Keratinocyte (primary cell): ENCODE results near the gene BPTF. TPM values are rescaled to one million over a fixed set of nuclear protein-coding genes. Genes with fewer than 3 reads are reported as not detected.

ENCODE experiments used
- DNase-seq: peaks from one replicate; pipeline ENCODE4 v3.0.0-alpha.2; 2011; ENCODE audit warnings: low read depth, missing footprints, low spot score
- FAIRE-seq: peaks from 2 replicates; lab custom pipeline; 2011; peaks lifted over from hg19 to GRCh38; lab: Jason Lieb, UNC
- H2AFZ ChIP-seq: 2 replicates; pipeline ENCODE4 v1.6.0; 2012; ENCODE audit warnings: low read length, control low read depth, inconsistent platforms; ENCODE audit not compliant: control insufficient read depth
- H3K27ac ChIP-seq: 2 replicates; pipeline ENCODE4 v1.5.1; 2011; ENCODE audit warnings: low read length; ENCODE audit not compliant: control insufficient read depth, insufficient read depth
- H3K27me3 ChIP-seq: 3 replicates; pipeline ENCODE4 v1.6.0; 2011; ENCODE audit warnings: low read length; ENCODE audit not compliant: control insufficient read depth, insufficient read depth; ENCODE audit errors: extremely low read depth
- H3K36me3 ChIP-seq, 2 experiments: 2 replicates in 1 of 2; 3 replicates in 1 of 2; pipeline ENCODE4 v1.5.1; 2011; ENCODE audit warnings: low read length in 2 of 2, mild to moderate bottlenecking in 1 of 2; ENCODE audit not compliant: control insufficient read depth in 2 of 2, insufficient read depth in 2 of 2; ENCODE audit errors: extremely low read depth in 1 of 2
- H3K4me1 ChIP-seq: 3 replicates; pipeline ENCODE4 v1.5.1; 2011; ENCODE audit warnings: low read length; ENCODE audit not compliant: control insufficient read depth, insufficient read depth; ENCODE audit errors: extremely low read depth
- H3K4me2 ChIP-seq: 3 replicates; pipeline ENCODE4 v1.6.0; 2011; ENCODE audit warnings: low read depth, low read length; ENCODE audit not compliant: control insufficient read depth, insufficient read depth; ENCODE audit errors: extremely low read depth
- H3K4me3 ChIP-seq, 3 experiments: fragments of 200-600 bp in 1 of 3; sonication (generic) in 1 of 3; 2 replicates in 2 of 3; 3 replicates in 1 of 3; pipeline ENCODE4 v1.5.1; 2011 to 2016; ENCODE audit warnings: low read length in 3 of 3, mild to moderate bottlenecking in 3 of 3, control low read depth in 2 of 3, inconsistent platforms in 1 of 3, low read depth in 1 of 3, mixed read lengths in 1 of 3, mixed run types in 1 of 3, moderate library complexity in 1 of 3; ENCODE audit not compliant: control insufficient read depth in 2 of 3, insufficient read depth in 2 of 3; ENCODE audit errors: extremely low read depth in 1 of 3
- H3K79me2 ChIP-seq: 2 replicates; pipeline ENCODE4 v1.6.0; 2012; ENCODE audit warnings: low read length; ENCODE audit not compliant: control insufficient read depth, insufficient read depth
- H3K9ac ChIP-seq: 3 replicates; pipeline ENCODE4 v1.6.0; 2011; ENCODE audit warnings: low read length; ENCODE audit not compliant: control insufficient read depth, insufficient read depth; ENCODE audit errors: extremely low read depth
- H3K9me1 ChIP-seq: 3 replicates; pipeline ENCODE4 v1.6.0; 2011; ENCODE audit warnings: low read length; ENCODE audit not compliant: control insufficient read depth, insufficient read depth; ENCODE audit errors: extremely low read depth
- H3K9me3 ChIP-seq: 2 replicates; pipeline ENCODE4 v1.5.1; 2012; ENCODE audit warnings: low read depth, low read length; ENCODE audit not compliant: control insufficient read depth
- H4K20me1 ChIP-seq: 3 replicates; pipeline ENCODE4 v1.6.0; 2011; ENCODE audit warnings: low read length; ENCODE audit not compliant: control insufficient read depth, insufficient read depth; ENCODE audit errors: extremely low read depth
- EZH2 ChIP-seq: IDR thresholded peaks from one replicate; pipeline ENCODE4 v1.6.1; 2012; ENCODE audit warnings: inconsistent platforms, mild to moderate bottlenecking, low read length, moderate library complexity
- dilution Hi-C: fragments of 300-500 bp; cut with MboI; formaldehyde crosslinking; loops from one replicate; pipeline ENCODE4 v1.7.0; 2020; ENCODE audit warnings: low sequenced_read_pairs; ENCODE audit not compliant: extremely low pct_ligation_motif_present
- polyA plus RNA-seq, 5 experiments: library from polyadenylated mRNA; depleted of rRNA in 3 of 5; stranded (reverse) in 3 of 5; stranded (forward) in 1 of 5; unstranded in 1 of 5; fragments of >200 nt; gene quantifications; 1 replicate in 1 of 5; 2 replicates in 3 of 5; 3 replicates in 1 of 5; pipeline versions ENCODE4 v1.2.1 to v1.2.3, GENCODE V29; 2011 to 2012; ENCODE audit warnings: missing spikeins in 2 of 5, low read depth in 1 of 5, low replicate concordance in 1 of 5
- TF ChIP-seq, protein P1 (sequence below), 3 experiments: IDR thresholded peaks in 1 of 3; conservative IDR thresholded peaks in 1 of 3; optimal IDR thresholded peaks in 1 of 3; 2 replicates in 2 of 3; 3 replicates in 1 of 3; pipeline versions ENCODE3 to v1.5.1; 2011; ENCODE audit warnings: low read length in 3 of 3, mild to moderate bottlenecking in 3 of 3, moderate library complexity in 2 of 3, control low read depth in 1 of 3, inconsistent platforms in 1 of 3; ENCODE audit not compliant: insufficient read depth in 2 of 3; ENCODE audit errors: extremely low read depth in 1 of 3

The BPTF gene
- polyA plus RNA-seq, 1 donor (not counting 4 experiments of a cell fraction or from before 2014, with no cell fraction given): 28.3 TPM

DNA sequence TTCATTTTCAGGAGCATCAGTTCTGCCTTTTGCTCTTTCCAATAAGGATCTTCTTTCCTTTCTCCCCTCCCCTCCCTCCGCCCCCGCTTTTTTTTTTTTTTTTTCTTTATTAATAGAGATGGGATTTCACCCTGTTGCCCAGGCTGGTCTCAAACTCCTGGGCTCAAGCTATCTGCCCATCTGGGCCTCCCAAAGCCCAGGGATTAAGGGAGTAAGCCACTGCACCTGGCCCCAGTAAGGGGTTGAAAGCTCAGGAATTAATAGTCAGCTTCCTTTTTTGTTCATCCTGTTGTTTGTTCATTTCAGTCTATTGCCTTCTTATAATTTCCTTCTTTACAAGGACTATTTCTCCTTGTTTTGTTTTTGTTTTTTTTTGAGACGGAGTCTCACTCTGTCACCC is 178.9 kb downstream of the BPTF start:
- TF ChIP-seq EZH2: no peak
- TF ChIP-seq, protein P1, sequence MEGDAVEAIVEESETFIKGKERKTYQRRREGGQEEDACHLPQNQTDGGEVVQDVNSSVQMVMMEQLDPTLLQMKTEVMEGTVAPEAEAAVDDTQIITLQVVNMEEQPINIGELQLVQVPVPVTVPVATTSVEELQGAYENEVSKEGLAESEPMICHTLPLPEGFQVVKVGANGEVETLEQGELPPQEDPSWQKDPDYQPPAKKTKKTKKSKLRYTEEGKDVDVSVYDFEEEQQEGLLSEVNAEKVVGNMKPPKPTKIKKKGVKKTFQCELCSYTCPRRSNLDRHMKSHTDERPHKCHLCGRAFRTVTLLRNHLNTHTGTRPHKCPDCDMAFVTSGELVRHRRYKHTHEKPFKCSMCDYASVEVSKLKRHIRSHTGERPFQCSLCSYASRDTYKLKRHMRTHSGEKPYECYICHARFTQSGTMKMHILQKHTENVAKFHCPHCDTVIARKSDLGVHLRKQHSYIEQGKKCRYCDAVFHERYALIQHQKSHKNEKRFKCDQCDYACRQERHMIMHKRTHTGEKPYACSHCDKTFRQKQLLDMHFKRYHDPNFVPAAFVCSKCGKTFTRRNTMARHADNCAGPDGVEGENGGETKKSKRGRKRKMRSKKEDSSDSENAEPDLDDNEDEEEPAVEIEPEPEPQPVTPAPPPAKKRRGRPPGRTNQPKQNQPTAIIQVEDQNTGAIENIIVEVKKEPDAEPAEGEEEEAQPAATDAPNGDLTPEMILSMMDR (optimal IDR thresholded peaks at IDR 0.05 in 1 of 3, IDR thresholded peaks at IDR 0.05 in 1 of 3, conservative IDR thresholded peaks at IDR 0.05 in 1 of 3; ENCODE audit: extremely low read depth in 1 of 3, insufficient read depth in 2 of 3, low read length in 3 of 3): no peak
- DNase-seq (no peak), FAIRE-seq (no peak)
- H3K9ac ChIP-seq: no peak overlapping the region
- H3K4me2 ChIP-seq: no peak overlapping the region
- no peak overlapping the region for H2AFZ ChIP-seq
- dilution Hi-C loops: no loop called here
- H3K4me1 ChIP-seq: peaks cover 4% of the 10 kb centered on the region
- H3K9me1 ChIP-seq: no peaks in the 10 kb centered on the region
- H3K27me3 ChIP-seq: no peaks in the 10 kb centered on the region
- no peak overlapping the region for H3K4me3 ChIP-seq
- H3K27ac ChIP-seq: no peak overlapping the region
- no peaks in the 10 kb centered on the region for H3K36me3 ChIP-seq
- no peaks in the 10 kb centered on the region for H3K79me2 ChIP-seq
- H4K20me1 ChIP-seq: no peaks in the 10 kb centered on the region
- H3K9me3 ChIP-seq: no peaks in the 10 kb centered on the region

DNA sequence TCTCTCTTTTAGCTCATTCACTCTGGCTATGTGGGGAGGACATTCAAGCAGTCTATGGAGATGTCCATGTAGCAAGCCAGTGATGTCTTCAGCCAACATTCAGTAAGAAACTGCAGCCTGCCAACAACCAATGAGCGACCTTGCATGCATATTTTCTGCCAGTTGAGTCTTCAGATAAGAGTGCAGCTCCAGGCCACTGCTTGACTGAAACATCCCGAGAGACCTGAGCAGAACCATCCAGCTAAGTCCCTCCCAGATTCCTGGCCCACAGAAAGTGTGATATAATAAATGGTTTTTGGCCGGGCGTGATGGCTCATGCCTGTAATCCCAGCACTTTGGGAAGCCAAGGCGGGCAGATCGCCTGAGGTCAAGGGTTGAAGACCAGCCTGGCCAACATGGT is 181.5 kb downstream of the BPTF start:
- no peaks in the 10 kb centered on the region for H3K27me3 ChIP-seq
- no peaks in the 10 kb centered on the region for H3K9me1 ChIP-seq
- TF ChIP-seq EZH2: no peak
- TF ChIP-seq, protein P1 (optimal IDR thresholded peaks at IDR 0.05 in 1 of 3, IDR thresholded peaks at IDR 0.05 in 1 of 3, conservative IDR thresholded peaks at IDR 0.05 in 1 of 3; ENCODE audit: extremely low read depth in 1 of 3, insufficient read depth in 2 of 3, low read length in 3 of 3): no peak
- dilution Hi-C loops: no loop called here
- no peaks in the 10 kb centered on the region for H3K79me2 ChIP-seq
- H3K4me1 ChIP-seq: no peaks in the 10 kb centered on the region
- FAIRE-seq (no peak), DNase-seq (no peak)
- H4K20me1 ChIP-seq: no peaks in the 10 kb centered on the region
- no peak overlapping the region for H3K4me3 ChIP-seq
- no peaks in the 10 kb centered on the region for H3K9me3 ChIP-seq
- H3K36me3 ChIP-seq: no peaks in the 10 kb centered on the region
- H3K9ac ChIP-seq: no peak overlapping the region
- H3K27ac ChIP-seq: no peak overlapping the region
- no peak overlapping the region for H3K4me2 ChIP-seq
- H2AFZ ChIP-seq: no peak overlapping the region
